Astrocyte of the hippocampus (primary cell): ENCODE results near the gene PGLYRP4.

Experiments used
- DNase-seq: peaks from one replicate; pipeline ENCODE4 v3.0.0; 2011; ENCODE audit warnings: low read depth, low spot score

The PGLYRP4 gene

DNA sequence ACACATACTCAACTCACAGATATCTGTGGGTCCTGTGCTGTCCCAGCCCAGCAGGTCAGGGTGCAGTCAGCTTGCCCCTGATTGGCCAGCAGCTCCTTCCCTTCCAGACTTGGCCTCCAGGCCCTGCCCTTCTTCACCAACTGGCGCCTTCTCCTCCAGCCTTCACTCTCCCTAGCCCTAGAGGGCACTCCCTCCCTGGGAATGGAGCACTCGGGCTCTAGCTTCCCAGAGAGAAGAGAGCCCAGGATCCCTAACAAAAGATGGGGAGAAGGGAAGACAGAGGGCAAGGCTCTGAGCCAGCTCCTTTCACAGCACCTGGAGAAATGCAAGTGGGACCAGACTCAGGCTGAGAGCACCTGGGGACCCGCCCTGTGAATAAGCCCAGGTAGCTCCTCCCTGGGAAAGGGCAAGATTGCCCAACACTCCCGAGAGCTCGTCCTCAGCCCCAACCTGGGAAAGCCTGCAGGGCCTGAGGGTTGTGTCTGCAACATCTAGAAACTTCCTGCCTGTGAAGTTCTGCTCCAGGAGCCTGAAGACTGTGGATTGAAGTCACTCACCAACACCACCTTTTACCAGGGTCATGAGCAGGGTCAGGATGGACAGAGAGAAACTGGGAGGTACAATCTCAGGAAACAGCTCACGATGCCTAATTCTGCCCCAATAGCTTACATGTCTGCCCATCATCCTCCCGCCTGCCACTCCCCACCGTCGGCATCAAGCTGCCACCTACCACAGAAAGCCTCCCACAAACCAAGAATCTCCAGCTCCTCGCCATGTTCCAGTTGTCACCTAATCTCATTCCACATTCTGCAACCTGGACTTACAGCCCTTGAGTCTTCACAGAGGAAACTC lies at the start of gene PGLYRP4:
TSS of gene PGLYRP4 (minus strand) at position 331 of the 852 bp plus-strand sequence. CDS start 909 bp downstream, outside the sequence.
- no peak for DNase-seq

DNA sequence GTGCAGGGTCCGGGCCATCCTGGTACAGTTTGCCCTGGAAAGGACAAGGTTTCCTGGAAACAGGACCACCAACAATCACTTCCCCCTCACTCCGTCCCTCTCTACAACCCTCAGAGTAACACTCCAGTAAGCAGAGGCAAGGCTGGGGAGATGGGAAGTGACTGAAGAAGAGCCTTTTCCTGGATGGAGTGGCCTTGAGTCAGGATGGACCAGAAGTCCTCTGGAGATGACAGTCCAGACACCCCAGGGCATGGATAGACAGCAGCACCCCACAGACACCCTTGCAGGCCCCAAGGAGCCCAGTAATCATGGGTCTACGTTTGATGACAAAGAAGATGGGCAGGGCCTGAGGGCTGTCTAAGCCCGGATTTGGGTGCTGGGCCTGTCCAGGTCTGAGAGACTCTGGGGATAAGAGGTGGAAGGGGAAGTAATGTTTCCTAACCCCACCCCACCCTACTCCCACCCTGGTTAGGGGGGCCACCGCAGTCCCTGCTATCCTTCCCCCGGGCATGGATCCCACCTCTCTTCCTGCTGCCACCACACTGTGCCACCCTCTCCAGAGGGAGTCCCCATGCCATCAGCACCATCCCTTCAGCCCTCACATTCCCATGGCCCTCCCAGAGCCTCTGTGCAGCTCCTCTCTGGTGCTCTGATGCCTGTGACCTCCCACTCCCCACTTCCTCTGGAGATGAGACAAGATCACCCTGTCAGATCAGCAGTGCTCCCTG lies 49.4 kb upstream of the PGLYRP4 start:
- DNase-seq = no peak

DNA sequence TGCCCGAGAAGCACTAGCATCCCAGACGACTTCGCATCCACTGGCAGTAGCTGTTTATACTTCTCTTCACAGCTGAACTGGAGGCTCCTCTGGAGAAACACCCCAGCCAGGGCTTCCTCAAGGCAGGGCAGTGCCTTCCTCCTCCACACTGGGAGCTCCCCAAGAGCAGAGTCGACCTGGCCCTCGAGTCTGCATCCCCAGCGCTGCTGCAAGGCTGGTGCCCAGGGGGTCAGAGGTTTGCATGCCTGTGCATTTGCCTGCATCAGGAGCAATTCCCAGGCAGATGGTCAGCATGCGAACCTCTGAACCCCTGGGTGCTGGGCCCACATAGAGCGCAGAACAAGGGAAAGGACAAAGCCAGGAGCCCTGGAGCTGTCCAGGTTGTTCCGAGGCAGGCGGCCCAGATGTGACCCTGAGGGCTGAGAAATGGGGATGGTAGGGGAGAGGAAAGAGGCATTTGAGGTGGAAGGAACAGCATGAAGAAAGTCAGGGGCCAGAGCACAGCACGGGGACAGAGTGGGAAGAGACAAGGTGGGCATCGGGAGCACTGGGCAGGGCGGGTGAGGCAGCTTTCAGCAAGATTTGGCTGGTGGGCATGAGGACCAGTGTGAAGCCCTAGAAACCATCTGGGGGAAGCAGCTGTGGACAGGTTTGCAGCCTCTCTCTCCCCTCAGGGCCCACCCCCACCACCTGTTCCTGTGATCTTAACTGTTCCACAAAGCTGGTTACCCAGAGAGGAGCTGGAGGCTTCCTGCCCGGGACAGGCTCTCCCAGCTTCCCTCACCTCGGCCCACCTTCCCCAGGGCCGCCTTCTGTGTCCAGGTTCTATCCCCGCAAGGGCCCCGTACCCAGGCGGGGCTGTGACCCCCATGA lies 48.6 kb upstream of the PGLYRP4 start:
- no peak for DNase-seq

- no peak for DNase-seq
Observed at GRCh38 chr1:153396461-153396860, 47.8 kb upstream of the PGLYRP4 start.

- DNase-seq = no peak
Observed at GRCh38 chr1:153395776-153396175, 47.1 kb upstream of the PGLYRP4 start.

DNA sequence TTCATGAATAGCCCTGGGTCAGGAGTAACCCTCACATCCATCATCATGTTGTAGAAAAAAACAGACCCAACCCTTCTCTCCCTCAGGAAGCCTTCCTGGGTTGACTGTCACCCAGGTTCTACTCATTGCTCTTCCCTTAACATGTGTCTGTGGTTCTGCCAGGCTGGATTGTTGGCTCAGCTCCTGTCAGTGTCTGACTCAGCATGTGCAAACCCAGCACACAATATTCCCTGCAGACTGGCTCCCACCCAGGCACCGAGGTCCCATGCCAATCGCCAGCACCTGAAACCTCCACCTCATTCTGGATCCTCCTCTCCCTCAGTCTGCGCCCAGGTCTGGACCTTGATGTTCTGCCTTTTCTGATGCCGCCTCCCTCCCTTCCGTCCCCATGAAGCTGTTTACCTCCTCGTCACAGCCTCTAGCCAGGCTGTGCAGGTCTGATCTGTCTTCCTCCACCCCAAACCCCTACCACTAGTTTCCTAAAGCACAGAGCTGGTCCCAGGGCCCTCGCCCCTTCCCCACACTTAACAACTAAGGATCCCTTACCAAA lies 46.6 kb upstream of the PGLYRP4 start:
- no peak for DNase-seq

DNA sequence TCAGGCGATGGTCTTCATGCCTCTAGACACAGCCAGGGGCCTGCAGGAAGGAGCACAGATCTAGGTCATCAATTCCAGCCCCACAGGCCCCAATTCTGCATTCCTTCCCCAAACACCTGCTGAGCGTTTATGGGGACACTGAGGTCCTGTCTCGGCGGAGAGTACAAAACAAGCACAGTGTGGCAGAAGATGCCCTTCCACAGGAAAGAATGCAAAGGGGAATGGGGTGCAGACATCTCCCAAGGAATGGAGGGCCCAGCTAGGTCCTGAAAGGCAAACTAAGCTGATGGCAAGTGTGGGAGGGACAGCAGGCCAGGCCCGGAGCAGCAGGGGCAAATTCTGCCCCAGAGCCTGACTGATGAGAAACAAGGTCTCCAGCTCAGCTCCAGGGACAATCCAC lies 45.8 kb upstream of the PGLYRP4 start:
- no peak for DNase-seq

DNA sequence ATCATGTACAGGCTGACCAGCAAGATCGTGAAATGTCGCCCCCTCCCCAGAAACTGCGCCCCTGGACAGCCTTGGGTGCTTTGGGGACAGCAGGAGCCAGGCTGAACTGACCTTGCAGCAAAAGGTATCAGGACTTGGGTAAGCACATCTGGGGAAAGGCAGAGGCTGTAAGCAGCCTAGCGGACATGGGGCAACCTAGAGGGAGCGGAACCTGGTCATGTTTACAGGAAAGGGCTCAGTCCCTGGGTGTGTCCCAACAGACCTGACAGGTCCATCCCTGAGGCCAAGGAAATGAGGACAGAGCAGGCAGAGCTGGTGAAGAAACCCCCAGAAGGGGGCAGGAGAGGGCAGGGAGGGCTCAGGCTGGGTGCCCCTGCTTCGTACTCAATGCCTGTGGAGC lies 45.3 kb upstream of the PGLYRP4 start:
- DNase-seq = no peak

- DNase-seq = no peak
Observed at GRCh38 chr1:153392822-153393221, 44.2 kb upstream of the PGLYRP4 start.

DNA sequence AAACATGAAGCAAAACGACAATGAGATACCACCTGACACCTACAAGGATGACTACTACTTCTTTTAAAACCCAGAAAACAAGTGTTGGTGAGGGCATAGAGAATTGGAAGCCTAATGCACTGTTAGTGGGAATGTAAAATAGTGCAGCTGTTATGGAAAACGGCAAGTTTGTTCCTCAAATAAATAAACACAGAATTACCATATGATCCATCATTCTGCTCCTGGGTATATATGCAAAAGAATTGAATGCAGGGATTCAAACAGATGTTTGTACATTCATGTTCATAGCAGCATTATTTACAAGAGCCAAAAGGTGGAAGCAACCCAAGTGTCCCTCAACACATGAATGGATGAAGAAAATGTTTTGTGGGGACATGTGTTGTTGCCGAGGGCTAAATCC lies 43.6 kb upstream of the PGLYRP4 start:
- DNase-seq = no peak

GRCh38 chr1:153390938-153391710 lies 42.5 kb upstream of the PGLYRP4 start, which contains the start of gene S100A8:
Gene S100A8 (minus strand): TSS chr1:153391073. CDS start chr1:153390535, 538 bp downstream.
- no peak for DNase-seq

DNA sequence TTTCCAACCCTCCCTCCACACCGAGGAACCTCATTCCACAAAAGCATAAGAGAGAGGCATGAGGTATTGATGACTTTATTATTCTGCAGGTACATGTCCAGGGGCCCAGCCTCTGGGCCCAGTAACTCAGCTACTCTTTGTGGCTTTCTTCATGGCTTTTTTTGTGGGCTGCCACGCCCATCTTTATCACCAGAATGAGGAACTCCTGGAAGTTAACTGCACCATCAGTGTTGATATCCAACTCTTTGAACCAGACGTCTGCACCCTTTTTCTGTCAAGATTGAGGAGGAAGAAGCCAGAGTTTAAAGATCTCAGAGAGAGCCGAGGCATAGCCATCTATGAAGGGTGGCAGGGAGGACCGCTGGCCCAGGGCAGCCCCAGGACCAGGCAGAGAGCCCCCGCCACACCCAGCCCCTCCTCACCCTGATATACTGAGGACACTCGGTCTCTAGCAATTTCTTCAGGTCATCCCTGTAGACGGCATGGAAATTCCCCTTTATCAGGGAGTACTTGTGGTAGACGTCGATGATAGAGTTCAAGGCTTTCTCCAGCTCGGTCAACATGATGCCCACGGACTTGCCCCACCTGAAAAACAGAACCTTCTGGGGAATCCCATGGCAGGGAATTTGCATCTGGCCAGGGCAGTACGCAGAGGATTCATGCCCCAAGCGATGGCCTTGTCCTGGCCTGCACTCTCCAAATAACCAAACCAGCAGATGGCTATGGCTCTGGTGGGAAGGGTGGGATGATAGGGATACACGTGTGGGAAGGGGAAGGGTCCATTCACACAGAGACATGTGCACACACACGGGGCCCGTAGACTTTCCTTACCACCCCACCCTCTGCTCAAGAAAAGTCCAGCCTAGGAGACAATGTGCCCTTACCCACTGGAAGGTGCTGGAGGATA lies 41.6 kb upstream of the PGLYRP4 start:
- no peak for DNase-seq

- no peak for DNase-seq
Observed at GRCh38 chr1:153389401-153389800, 40.8 kb upstream of the PGLYRP4 start.

GRCh38 chr1:153387785-153388184 lies 39.1 kb upstream of the PGLYRP4 start:
- no peak for DNase-seq

GRCh38 chr1:153387001-153387400 lies 38.4 kb upstream of the PGLYRP4 start:
- no peak for DNase-seq

GRCh38 chr1:153386500-153386901 lies 37.9 kb upstream of the PGLYRP4 start:
- no peak for DNase-seq

GRCh38 chr1:153384958-153385580 lies 36.4 kb upstream of the PGLYRP4 start:
- no peak for DNase-seq

DNA sequence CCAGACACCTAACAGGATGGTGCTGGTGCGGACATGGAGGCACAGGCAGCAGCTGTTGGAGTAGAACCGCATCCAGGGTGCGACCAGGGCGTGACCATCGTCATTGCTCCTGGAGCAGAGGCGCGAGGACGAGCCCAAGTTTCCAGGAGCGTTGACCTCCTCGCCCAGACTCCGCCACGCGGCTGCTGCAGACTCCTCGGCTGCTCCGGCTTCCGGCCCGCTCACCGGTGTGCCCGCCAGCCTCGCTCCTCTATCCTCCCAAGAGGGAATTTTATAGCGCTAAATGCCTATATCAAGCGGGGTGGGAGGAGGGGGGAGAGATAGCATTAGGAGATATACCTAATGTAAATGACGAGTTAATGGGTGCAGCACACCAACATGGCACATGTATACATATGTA lies 32.1 kb upstream of the PGLYRP4 start:
- no peak for DNase-seq

DNA sequence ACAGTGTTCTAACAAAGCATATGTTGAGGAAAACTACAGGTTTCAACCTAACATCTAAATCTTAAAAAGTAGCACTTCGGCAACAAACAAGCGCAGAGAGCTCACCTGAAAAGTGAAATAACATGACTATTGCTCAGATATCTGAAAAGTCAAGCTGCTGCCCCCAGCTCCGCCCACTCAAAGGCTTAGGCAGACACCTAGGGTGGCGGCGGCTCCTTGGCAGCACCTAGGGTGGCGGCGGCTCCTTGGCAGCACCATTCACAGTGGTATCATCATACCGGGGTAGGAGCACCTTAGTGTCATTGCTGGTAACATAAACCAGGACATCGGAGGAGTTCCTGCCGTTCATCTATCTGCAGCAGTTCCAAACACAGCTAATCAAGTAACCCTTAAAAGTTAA lies 30.9 kb upstream of the PGLYRP4 start:
- DNase-seq = no peak
